OCI-LY1 (cell line): ENCODE data around the gene CDAN1.

ENCODE experiments used
- CTCF ChIP-seq: fragments of 200-600 bp; sonication (generic), shearing (Covaris generic); IDR thresholded peaks from 2 replicates; pipeline ENCODE4 v1.5.1; 2017; ENCODE audit warnings: mild to moderate bottlenecking, antibody characterized with exemption, low read length, moderate library complexity, mixed read lengths
- EZH2 ChIP-seq: fragments of 200-600 bp; sonication (generic), shearing (Covaris generic); IDR thresholded peaks from 2 replicates; pipeline ENCODE4 v1.8.0; 2017; ENCODE audit warnings: borderline replicate concordance, mixed run types, mild to moderate bottlenecking, antibody characterized with exemption, low read length, moderate library complexity, mixed read lengths

GRCh38 chr15:42744195-42744594, 7.3 kb upstream of the CDAN1 start:
- TF ChIP-seq CTCF (no peak), EZH2 (no peak)
